Activated CD4-positive, alpha-beta T cell treated with anti-CD3 and anti-CD28 coated beads, Interleukin-2, Interleukin-4, amounts not matched to agents 100 ng/mL and 50 ng/mL, durations not matched to agents 16 hours and 8 hours (primary cell): Measurements from ENCODE around the gene MYO10.
"Not testable (repeated sequence)": the region's sequence is repeated elsewhere in the genome, so short reads cannot be mapped to it uniquely, and the experiment has no call there.

Experiments used
- DNase-seq: peaks from one replicate; pipeline ENCODE4 v3.0.0-alpha.2; 2020; ENCODE audit warnings: low spot score

Gene MYO10

DNA sequence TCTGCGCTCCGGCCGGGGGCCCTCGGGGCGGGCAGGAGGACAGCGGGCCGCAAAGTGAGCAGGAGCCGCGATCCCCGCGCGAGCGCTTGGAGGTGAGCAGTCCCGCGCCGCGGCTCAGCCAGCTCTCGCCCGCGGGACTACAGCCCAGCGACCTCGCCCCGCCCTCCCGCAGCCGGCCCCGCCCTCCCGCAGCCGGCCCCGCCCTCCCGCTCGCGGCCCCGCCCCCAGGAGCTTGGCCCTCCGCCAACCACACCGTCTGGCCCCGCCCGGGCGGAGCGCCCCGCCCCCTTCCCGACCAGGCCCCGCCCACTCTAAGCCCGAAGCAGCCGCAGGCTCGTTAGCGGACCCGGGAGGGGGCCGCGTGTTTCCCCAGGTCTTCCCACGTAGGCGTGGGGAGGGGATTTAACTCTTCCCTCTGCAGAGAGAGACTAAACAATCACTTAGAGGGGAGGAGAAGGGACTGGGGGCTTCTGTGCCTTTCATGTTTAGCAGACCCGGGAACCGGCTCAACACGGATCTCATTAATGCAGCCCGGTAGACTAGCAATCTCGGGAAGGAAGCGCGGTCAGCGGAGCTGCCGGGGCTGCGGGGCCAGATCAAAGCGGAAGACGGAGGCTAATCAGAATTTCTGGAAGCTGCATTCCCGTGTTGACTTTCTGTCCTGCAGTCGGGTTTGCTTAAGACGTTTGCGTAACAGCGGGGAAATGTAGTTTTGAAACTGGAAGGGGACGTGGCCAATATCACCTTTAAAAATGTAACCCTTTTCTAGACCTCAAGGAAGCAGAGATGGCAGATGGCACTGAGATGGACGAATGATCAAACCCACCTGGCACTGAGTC is at the start of gene MYO10:
Gene MYO10, minus strand, starts transcription at position 139 of the 839 bp plus-strand sequence. CDS start 480 bp downstream, outside the sequence.
- DNase-seq: peak; percentile 66

- not testable (repeated sequence) for DNase-seq
Observed at GRCh38 chr5:16985304-16985703, 49.2 kb upstream of the MYO10 start.

DNA sequence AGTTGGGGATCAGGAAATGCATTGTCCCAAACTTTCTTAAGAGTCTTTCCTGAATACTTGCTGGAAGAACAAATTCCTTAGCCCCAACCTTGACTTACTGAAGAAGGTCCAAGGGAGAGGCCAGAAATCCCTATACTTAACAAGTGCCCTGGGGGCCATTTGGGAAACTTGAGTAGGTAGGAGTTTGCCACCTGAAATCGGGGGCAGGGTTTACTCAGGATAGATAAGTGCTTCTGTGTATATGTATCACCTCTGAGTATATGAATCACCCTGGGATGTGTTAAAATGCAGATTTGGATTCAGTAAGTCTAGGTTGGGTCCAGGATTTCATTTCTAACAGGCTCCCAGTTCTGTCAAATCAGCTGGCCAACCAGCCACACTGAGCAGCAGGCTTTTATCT is 47.9 kb upstream of the MYO10 start:
- no peak for DNase-seq

GRCh38 chr5:16983022-16983639 is 47.0 kb upstream of the MYO10 start:
- no peak for DNase-seq

GRCh38 chr5:16981700-16982099 is 45.6 kb upstream of the MYO10 start:
- no peak for DNase-seq

DNA sequence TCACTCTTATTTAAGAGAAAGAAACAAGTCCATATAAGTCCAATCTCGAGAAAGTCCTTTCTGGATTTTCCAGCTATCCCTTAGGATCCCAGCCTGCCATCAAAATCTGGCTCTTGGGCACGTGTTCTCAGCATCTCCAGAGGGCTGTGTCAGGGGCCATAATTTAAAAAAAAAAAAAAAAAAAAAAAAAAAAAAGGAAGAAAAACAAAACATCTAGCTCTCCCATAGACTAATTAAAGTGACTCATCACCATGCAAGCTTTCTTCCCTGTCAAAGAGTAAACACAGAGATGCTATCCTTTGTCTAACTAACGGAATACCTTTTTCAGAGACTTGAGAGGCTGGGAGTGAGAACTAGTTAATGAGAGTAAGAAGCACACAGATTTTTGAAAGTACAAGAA is 44.9 kb upstream of the MYO10 start:
- no peak for DNase-seq

DNA sequence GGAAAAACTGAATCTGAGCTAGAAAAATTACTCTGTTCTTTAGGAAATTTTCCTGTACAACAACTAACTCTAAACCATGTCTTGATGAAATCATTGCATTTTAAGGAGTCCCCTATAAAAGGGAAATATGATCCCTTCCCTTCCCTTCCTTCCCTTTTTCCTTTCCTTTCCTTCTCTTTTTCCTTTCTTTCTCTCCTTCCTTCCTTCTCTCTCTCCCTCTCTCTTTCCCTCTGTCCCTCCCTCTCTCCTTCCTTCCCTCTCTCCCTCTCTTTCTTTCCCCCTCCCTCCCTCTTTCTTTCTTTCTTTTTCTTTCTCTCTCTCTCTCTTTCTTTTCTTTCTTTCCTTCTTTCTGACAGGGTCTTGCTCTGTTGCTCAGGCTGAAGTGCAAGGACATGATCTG is 42.2 kb upstream of the MYO10 start:
- DNase-seq: no peak

- DNase-seq: no peak
Observed at GRCh38 chr5:16976625-16977008, 40.5 kb upstream of the MYO10 start.

DNA sequence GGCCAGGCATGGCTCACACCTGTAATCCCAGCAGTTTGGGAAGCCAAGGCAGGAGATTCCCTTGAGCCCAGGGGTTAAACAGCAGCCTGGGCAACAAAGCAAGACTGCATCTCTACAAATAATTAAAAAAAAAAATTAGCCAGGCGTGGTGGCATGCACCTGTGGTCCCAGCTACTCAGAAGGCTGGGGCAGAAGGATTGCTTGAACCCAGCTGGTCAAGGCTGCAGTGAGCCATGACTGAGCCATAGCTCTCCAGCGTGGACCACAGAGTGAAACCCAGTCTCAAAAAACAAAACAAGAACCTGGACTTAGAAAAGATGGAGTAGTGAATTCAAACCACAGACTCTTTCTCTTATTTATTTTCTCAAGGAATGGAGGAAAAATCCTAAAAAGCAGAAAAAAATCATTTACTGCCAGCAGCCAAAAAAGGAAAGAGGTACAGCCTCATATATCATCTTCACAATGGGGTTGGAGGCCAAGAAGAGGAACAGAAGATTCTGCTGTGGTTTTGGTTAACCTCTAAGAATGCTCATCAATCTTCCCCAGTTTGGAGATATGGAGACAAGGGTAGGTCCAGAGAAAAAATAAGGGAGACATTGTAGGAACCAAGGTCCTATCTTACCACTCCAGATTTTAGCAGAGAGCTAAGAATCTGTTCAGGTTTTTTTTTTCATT is 40.0 kb upstream of the MYO10 start:
- no peak for DNase-seq

DNA sequence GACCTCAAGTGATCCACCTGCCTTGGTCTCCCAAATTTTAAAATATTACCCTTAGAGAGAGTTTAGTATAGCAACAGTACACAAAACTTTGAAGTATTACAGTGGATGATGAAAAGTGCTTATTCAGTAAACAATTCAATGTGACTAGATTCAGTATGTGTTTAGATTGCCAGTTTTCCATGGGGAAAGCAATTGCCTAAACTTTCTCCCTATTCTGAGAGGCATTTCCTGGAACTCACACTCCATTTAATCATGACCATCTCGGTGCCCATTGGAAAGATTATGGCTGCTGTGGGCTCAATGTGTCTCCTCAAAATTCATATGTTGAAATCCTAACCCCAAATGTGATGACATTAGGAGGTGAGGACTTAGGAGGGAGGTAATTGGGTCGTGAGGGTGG is 38.9 kb upstream of the MYO10 start:
- no peak for DNase-seq

DNA sequence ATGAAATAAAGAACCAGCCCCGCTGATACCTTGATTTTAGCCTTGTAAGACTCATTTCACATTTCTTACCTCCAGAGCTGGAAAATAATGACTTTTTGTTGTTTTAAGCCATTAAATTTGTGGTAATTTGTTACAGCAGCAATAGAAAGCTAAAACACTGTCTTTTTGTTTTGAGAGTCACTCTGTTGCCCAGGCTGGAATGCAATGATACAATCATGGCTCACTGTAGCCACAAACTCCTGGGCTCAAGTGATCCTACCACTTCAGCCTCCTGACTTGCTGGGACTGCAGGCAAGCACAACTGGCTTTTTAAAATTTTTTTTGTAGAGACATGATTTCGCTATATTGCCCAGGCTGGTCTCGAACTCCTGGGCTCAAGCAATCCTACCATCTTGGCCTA is 34.7 kb upstream of the MYO10 start:
- no peak for DNase-seq

GRCh38 chr5:16970260-16970659 is 34.2 kb upstream of the MYO10 start:
- no peak for DNase-seq

DNA sequence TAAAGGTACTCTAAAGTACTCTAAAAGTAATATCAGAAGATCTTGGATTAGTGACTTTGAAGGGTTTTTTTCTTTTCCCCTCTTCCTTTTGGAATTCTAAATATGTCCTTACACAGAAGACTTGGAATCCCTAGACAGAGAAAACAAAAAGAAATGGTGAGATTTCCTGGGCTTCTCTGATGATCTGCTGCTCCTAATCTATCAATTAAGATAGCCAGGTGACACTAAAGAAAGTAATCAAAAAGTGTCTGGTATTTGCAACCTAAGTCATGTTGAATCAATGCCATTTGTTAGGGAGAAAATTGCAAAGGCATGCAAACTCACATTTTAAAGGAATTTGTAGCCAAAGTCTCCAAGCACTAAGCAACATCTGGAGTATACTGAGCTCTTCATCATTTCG is 29.5 kb upstream of the MYO10 start:
- no peak for DNase-seq

DNA sequence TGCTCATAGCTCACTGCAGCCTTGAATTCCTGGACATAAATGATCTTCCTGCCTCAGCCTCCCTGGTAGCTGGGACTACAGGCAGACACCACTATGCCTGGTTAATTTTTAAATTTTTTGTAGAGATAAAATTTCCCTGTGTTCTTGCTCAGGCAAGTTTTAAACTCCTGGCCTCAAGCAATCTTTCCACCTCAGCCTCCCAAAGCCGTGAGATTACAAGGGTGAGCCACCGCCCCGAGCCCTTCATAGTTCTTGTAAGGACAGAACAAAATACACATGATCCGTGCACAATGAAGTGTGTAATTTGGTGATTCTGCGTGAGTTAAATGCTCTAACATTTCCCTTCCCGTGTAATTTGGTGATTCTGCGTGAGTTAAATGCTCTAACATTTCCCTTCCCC is 27.7 kb upstream of the MYO10 start:
- no peak for DNase-seq

DNA sequence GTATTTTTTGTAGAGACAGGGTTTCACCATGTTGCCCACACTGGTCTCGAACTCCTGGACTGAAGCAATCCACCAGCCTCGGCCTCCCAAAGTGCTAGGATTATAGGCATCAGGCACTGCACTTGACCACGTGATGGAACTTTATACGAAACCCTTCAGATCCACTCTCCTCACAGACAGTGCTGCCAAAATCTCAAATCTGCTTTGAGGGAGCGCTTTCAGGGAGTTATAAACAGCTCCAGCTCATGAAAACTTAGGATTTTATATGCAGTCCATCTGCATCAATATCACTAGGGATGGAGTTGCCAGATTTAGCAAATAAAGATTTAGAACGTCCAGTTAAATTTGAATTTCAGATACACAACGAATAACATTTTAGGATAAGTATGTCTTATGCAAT is 25.0 kb upstream of the MYO10 start:
- DNase-seq: no peak

DNA sequence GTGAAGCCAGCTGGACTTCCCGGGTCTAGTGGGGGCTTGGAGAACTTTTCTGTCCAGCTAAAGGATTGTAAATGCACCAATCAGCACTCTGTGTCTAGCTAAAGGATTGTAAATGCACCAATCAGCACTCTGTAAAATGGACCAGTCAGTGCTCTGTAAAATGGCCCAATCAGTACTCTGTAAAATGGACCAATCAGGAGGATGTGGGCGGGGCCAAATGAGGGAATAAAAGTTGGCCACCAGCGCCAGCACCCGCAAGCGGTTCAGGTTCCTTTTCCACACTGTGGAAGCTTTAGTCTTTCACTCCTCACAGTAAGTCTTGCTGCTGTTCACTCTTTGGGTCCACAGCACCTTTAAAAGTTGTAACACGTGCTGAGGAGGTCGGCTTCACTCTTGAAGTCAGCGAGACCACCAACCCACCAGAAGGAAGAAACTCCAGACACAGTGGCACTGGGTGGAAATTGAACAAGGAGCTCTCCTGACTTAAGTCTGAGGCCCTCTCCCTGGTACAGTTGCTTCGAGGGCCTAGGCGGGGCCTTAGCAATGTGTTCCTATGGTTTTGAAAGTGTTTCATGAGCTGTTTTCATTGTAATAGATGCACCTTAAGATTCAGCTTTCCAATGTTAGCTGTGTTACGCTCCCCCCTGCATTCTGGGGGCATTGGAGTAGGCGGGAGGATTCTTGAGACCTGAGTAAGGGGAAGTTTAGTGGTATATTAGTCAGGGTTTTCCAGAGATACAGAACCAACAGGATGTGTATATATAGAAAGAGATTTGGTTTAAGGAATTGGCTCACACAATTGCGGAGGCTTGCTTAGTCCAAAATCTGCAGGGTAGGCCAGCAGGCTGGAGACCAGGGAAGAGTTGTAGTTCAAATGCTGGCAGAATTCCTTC is 21.5 kb upstream of the MYO10 start:
- no peak for DNase-seq

DNA sequence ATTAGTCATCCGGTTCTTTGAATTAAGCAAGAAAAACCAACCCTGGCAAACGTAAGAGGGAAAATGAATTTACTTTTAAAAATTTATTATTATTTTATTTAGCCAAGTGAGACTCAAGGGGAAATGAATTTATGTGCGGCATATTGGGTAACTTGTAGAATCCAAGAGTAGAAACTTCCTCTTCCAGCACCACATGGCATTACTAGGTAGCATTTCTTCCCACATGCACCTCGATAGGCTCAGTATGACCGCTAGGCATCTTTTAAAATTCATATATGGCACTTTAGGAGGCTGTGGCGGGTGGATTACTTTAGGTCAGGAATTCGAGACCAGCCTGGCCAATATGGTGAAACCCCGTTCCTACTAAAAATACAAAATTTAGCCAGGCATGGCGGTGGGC is 17.6 kb upstream of the MYO10 start:
- DNase-seq: no peak

DNA sequence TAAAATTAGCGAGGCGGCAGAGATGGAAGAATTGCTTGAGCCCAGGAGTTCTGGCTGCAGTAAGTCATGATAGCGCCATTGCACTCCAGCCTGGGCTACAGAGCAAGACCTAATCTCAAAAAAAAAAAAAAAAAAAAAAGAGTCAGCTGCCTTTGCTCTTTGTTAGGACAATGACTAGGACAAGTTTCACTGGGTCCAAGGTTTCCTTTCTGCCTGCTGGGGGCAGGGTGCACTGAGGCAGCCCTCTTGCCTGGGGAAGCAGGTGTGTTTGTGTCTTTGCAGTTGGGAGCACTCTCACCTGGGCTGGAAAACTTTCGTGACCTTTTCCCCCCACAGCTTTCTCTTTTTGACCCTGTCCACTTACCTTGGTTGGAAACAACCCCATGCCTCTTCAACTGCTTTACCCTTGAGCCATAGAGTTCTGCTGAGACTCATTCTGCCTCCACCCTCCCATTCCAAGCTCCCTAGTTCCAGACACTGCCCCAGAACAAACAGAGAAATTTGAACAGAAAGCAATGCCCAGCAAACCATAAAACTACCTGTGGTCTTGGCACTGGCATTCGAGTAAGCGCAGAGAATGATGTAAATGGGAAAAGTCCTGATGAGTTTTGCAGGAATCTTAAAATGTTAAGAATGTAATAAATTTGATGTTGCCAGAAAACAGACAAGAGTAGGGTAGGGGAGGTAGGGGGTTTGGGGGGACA is 17.0 kb upstream of the MYO10 start:
- no peak for DNase-seq

GRCh38 chr5:16946725-16947124 is 10.6 kb upstream of the MYO10 start:
- DNase-seq: no peak

- no peak for DNase-seq
Observed at GRCh38 chr5:16944816-16945562, 8.9 kb upstream of the MYO10 start.
